OCI-LY1 (cell line): ENCODE data around the gene ENDOV.

ENCODE experiments used
- H2AFZ ChIP-seq: fragments of 200-600 bp; sonication (generic), shearing (Covaris generic); 2 replicates; pipeline ENCODE4 v1.6.0; 2014; ENCODE audit warnings: antibody characterized with exemption, mild to moderate bottlenecking, low read length
- H3F3A ChIP-seq: fragments of 200-600 bp; sonication (generic), shearing (Covaris generic); 2 replicates; pipeline ENCODE4 v1.6.0; 2014; ENCODE audit warnings: mild to moderate bottlenecking, antibody characterized with exemption, low read length, moderate library complexity; ENCODE audit not compliant: insufficient read depth
- H3K27ac ChIP-seq: fragments of 200-600 bp; sonication (generic); 2 replicates; pipeline ENCODE4 v1.5.1; 2014; ENCODE audit warnings: low read length, mixed run types, mild to moderate bottlenecking, low read depth; ENCODE audit not compliant: poor library complexity, severe bottlenecking
- H3K27me3 ChIP-seq: fragments of 200-600 bp; sonication (generic); 2 replicates; pipeline ENCODE4 v1.6.0; 2014; ENCODE audit warnings: antibody characterized with exemption, mild to moderate bottlenecking, low read length, moderate library complexity; ENCODE audit not compliant: insufficient read depth
- H3K36me3 ChIP-seq: fragments of 200-600 bp; sonication (generic); 2 replicates; pipeline ENCODE4 v1.6.1; 2014; ENCODE audit warnings: mild to moderate bottlenecking, antibody characterized with exemption, low read length, moderate library complexity, mixed read lengths; ENCODE audit not compliant: insufficient read depth
- H3K4me1 ChIP-seq: fragments of 200-600 bp; sonication (generic); 2 replicates; pipeline ENCODE4 v1.5.1; 2014; ENCODE audit warnings: mild to moderate bottlenecking, low read length, moderate library complexity; ENCODE audit not compliant: insufficient read depth, severe bottlenecking
- H3K4me2 ChIP-seq: fragments of 200-600 bp; sonication (generic), shearing (Covaris generic); 2 replicates; pipeline ENCODE4 v1.6.1; 2014; ENCODE audit warnings: low read length
- H3K4me3 ChIP-seq: fragments of 200-600 bp; sonication (generic); 2 replicates; pipeline ENCODE4 v1.5.1; 2014; ENCODE audit warnings: low read length, low read depth, mild to moderate bottlenecking, mixed read lengths; ENCODE audit not compliant: poor library complexity, severe bottlenecking
- H3K79me2 ChIP-seq: fragments of 200-600 bp; shearing (Covaris generic); 2 replicates; pipeline ENCODE4 v1.6.1; 2016; ENCODE audit warnings: mixed run types, low read length, mixed read lengths; ENCODE audit not compliant: insufficient read depth
- H3K9ac ChIP-seq: fragments of 200-600 bp; sonication (generic), shearing (Covaris generic); 2 replicates; pipeline ENCODE4 v1.6.1; 2014; ENCODE audit warnings: mild to moderate bottlenecking, low read length, mixed read lengths
- H3K9me2 ChIP-seq: fragments of 200-600 bp; sonication (generic), shearing (Covaris generic); 2 replicates; pipeline ENCODE4 v1.6.1; 2014; ENCODE audit warnings: low read depth, mild to moderate bottlenecking, low read length, mixed read lengths
- H3K9me3 ChIP-seq: fragments of 200-600 bp; shearing (Covaris generic); 2 replicates; pipeline ENCODE4 v1.6.1; 2014; ENCODE audit warnings: low read length, mixed read lengths
- H4K20me1 ChIP-seq: fragments of 200-600 bp; sonication (generic), shearing (Covaris generic); 2 replicates; pipeline ENCODE4 v1.6.0; 2016; ENCODE audit warnings: mild to moderate bottlenecking, low read length; ENCODE audit not compliant: insufficient read depth
- EZH2 ChIP-seq: fragments of 200-600 bp; sonication (generic), shearing (Covaris generic); IDR thresholded peaks from 2 replicates; pipeline ENCODE4 v1.8.0; 2017; ENCODE audit warnings: borderline replicate concordance, mixed run types, mild to moderate bottlenecking, antibody characterized with exemption, low read length, moderate library complexity, mixed read lengths
- TF ChIP-seq, protein P1 (sequence below): fragments of 200-600 bp; sonication (generic), shearing (Covaris generic); IDR thresholded peaks from 2 replicates; pipeline ENCODE4 v1.5.1; 2017; ENCODE audit warnings: mild to moderate bottlenecking, antibody characterized with exemption, low read length, moderate library complexity, mixed read lengths

The ENDOV gene

DNA sequence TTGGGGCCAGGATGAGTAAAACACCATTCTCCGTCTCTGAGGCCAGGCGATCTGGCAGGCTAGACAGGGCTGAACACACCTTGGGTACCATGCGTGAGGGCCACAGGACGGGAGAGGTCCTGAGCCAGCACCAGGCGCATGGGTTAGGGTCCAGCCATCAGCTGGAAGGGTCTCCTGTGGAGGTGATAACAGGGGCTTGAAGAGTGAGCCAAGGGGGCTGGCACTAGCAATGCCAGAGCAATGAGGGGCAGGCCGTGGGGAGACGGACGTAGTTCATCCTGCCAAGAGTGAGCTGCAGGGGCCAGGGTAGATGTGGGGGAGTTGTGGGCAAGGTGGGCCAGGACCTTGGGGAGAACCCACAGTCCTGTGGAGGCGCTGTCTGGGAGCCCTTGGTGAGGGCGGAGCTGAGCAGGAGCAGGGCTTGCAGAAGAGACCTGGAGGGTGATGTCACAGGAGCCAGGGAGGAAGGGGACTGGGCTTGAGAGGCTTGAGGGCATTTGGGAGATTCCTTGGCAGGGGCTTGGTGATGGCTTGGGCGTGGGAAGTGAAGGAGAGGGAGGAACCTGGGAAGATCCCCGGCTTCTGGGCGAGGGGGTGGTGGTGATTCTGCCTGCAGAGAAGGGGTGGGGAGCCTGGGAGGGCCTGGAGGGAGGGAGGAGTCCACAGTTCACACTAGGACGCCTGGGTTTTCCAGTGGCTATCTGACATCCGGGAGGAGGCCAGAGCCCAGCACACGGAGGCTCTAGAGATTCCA lies 67.8 kb downstream of the ENDOV start:
- Histone ChIP-seq H4K20me1 (no peaks in the 10 kb centered on the region), H3K27ac (no peak overlapping the region), H3K27me3 (no peaks in the 10 kb centered on the region), H3K9me2 (no peaks in the 10 kb centered on the region), H3K36me3 (no peaks in the 10 kb centered on the region), H2AFZ (no peak overlapping the region), H3K79me2 (no peaks in the 10 kb centered on the region), H3F3A (no peaks in the 10 kb centered on the region), H3K9me3 (no peaks in the 10 kb centered on the region), H3K9ac (no peak overlapping the region), H3K4me1 (peaks cover 37% of the 10 kb centered on the region), H3K4me3 (no peak overlapping the region), H3K4me2 (no peak overlapping the region)
- TF ChIP-seq, protein P1, sequence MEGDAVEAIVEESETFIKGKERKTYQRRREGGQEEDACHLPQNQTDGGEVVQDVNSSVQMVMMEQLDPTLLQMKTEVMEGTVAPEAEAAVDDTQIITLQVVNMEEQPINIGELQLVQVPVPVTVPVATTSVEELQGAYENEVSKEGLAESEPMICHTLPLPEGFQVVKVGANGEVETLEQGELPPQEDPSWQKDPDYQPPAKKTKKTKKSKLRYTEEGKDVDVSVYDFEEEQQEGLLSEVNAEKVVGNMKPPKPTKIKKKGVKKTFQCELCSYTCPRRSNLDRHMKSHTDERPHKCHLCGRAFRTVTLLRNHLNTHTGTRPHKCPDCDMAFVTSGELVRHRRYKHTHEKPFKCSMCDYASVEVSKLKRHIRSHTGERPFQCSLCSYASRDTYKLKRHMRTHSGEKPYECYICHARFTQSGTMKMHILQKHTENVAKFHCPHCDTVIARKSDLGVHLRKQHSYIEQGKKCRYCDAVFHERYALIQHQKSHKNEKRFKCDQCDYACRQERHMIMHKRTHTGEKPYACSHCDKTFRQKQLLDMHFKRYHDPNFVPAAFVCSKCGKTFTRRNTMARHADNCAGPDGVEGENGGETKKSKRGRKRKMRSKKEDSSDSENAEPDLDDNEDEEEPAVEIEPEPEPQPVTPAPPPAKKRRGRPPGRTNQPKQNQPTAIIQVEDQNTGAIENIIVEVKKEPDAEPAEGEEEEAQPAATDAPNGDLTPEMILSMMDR, result no peak
- TF ChIP-seq EZH2, result no peak

DNA sequence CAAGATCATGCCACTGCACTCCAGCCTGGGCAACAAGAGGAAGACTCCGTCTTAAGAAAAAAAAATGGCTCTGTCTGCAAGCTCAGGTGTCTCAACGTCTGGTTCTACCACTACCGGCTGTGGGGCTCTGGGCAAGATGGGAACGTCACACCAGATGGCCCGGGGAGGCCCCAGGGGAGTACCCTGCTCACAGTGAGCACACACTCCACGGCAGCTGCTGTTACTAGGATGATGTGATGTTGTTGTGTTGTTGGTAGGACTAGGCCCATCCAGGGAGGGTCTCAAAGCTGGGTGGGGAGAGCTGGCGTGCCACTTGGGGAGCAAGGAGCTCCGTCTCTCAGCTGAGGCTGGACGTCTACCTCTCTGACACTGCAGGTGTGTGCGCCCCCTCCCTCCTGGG lies 70.9 kb downstream of the ENDOV start:
- H3K79me2 ChIP-seq, result no peaks in the 10 kb centered on the region
- H3K36me3 ChIP-seq, result no peaks in the 10 kb centered on the region
- no peaks in the 10 kb centered on the region for H3K9me3 ChIP-seq
- peak overlapping the region; percentile 92 for H3K27ac ChIP-seq
- no peaks in the 10 kb centered on the region for H3F3A ChIP-seq
- H3K9ac ChIP-seq, result peak overlapping the region; percentile 48; the same call in 1 of the 2 replicates
- TF ChIP-seq, protein P1, result no peak
- no peak for TF ChIP-seq EZH2
- no peak overlapping the region for H2AFZ ChIP-seq
- H3K4me2 ChIP-seq, result peak overlapping the region; percentile 43
- no peaks in the 10 kb centered on the region for H3K9me2 ChIP-seq
- H3K4me1 ChIP-seq, result peaks cover 37% of the 10 kb centered on the region
- no peaks in the 10 kb centered on the region for H4K20me1 ChIP-seq
- H3K27me3 ChIP-seq, result no peaks in the 10 kb centered on the region
- no peak overlapping the region for H3K4me3 ChIP-seq

DNA sequence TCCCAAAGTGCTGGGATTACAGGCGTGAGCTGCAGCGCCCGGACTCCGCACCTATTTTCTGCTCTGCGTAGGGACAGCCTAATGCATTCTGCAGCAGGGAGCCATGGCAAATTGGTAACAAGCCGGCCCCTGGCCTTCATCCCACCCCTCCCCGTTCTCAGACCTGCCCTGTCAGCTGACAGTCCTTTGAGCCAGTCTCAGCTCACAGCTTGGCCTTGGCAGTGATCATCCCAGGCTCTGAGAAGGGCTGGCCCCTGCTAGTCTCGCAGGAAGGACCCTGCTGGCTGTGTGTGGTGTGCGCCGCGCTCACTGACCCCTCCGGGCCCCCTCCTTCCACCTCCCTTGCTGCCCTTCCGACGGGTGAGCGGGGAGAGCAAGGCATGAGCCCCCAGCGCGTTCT lies 71.7 kb downstream of the ENDOV start:
- no peaks in the 10 kb centered on the region for H3K27me3 ChIP-seq
- TF ChIP-seq, protein P1, result no peak

More for the DNA sequence above, 71.7 kb downstream of the ENDOV start:
- Histone ChIP-seq H3K9me2 (no peaks in the 10 kb centered on the region), H3K4me2 (peak overlapping the region; percentile 43), H3F3A (no peaks in the 10 kb centered on the region), H3K4me3 (peak overlapping the region; percentile 14), H3K9me3 (no peaks in the 10 kb centered on the region), H3K36me3 (no peaks in the 10 kb centered on the region), H4K20me1 (no peaks in the 10 kb centered on the region), H3K9ac (peak overlapping the region; percentile 48; the same call in 1 of the 2 replicates), H2AFZ (no peak overlapping the region), H3K4me1 (peaks cover 29% of the 10 kb centered on the region), H3K27ac (peak overlapping the region; percentile 92), H3K79me2 (no peaks in the 10 kb centered on the region)
